Lung (tissue), 12 donors: ENCODE results near the gene PAM. TPM values are rescaled to one million over a fixed set of nuclear protein-coding genes. Genes with fewer than 3 reads are reported as not detected.
A peak's percentile ranks its signal among the peaks of the same experiment; 100 is the strongest.
"Not testable (repeated sequence)": the region's sequence is repeated elsewhere in the genome, so short reads cannot be mapped to it uniquely, and the experiment has no call there.

Experiments
- ATAC-seq: fragments of 200-7000 bp; cut with Tn5 transposase; one replicate; pipeline ENCODE4 v1.9.1; 2020; ENCODE audit warnings: moderate number of reproducible peaks; ENCODE audit not compliant: insufficient read depth, low FRiP score
- DNase-seq, 3 donors: peaks; one replicate each; pipeline ENCODE4 v3.0.0-alpha.2; 2013 to 2017
- H3K27ac ChIP-seq, 2 donors: one replicate each; pipeline ENCODE4 v1.5.1; 2013; ENCODE audit warnings: mild to moderate bottlenecking in 2 of 2, moderate library complexity in 2 of 2, control low read depth in 1 of 2, inconsistent platforms in 1 of 2, low read depth in 1 of 2, low read length in 1 of 2
- H3K27me3 ChIP-seq, 3 donors: one replicate each; pipeline ENCODE4 v1.5.1; 2013; ENCODE audit warnings: low read length in 2 of 3; ENCODE audit not compliant: control insufficient read depth in 3 of 3, insufficient read depth in 3 of 3
- H3K36me3 ChIP-seq, 4 donors: one replicate each; pipeline ENCODE4 v1.5.1; 2013; ENCODE audit warnings: low read length in 4 of 4, mild to moderate bottlenecking in 1 of 4, moderate library complexity in 1 of 4; ENCODE audit not compliant: control insufficient read depth in 4 of 4, insufficient read depth in 4 of 4
- H3K4me1 ChIP-seq, 5 donors: one replicate each; pipeline ENCODE4 v1.5.1; 2013; ENCODE audit warnings: low read length in 5 of 5, mild to moderate bottlenecking in 2 of 5, moderate library complexity in 1 of 5; ENCODE audit not compliant: control insufficient read depth in 5 of 5, insufficient read depth in 5 of 5
- H3K4me3 ChIP-seq: one replicate; pipeline ENCODE4 v1.5.1; 2013; ENCODE audit warnings: mild to moderate bottlenecking, control low read depth, moderate library complexity
- H3K9ac ChIP-seq, 2 donors: one replicate each; pipeline ENCODE4 v1.5.1; 2013; ENCODE audit warnings: low read length in 2 of 2, control low read depth in 1 of 2; ENCODE audit not compliant: insufficient read depth in 1 of 2
- H3K9me3 ChIP-seq, 4 donors: one replicate each; pipeline ENCODE4 v1.5.1; 2013; ENCODE audit warnings: low read length in 3 of 4, mild to moderate bottlenecking in 1 of 4, moderate library complexity in 1 of 4; ENCODE audit not compliant: control insufficient read depth in 4 of 4, insufficient read depth in 3 of 4
- WGBS, 2 donors: extraction: QIAGEN DNeasy Blood & Tissue Kit; methylation state at CpG; one replicate each; pipeline ENCODE4 v1.1.7; 2013; 5-methylcytosine and 5-hydroxymethylcytosine counted together
- polyA plus RNA-seq, 2 donors: library from polyadenylated mRNA; stranded (reverse); fragments of 200-250 nt; gene quantifications; one replicate each; pipeline ENCODE4 v1.2.1, GENCODE V29; 2013
- total RNA-seq, 2 donors: library from RNA; depleted of rRNA in 1 of 2; stranded (reverse); fragments of >200 nt in 1 of 2; gene quantifications; one replicate each; pipeline ENCODE4 v1.2.1, GENCODE V29; 2014 to 2021
- TF ChIP-seq, protein P1 (sequence below): IDR thresholded peaks from 2 replicates; pipeline ENCODE4 v1.5.1; 2012; ENCODE audit warnings: mild to moderate bottlenecking; ENCODE audit errors: control extremely low read depth, extremely low read depth
- donor health status: control.
- donor health status: control.
- donor health status: Bipolar disorder and iron deficiency.
- donor health status: healthy.
- donor health status: DM: yes; HTN: yes; CAD: no.

Gene PAM
- total and polyA plus RNA-seq, 4 donors = 117 to 248 (median 151) TPM

- H3K27ac ChIP-seq = peak overlapping the region in 1 of 2 donors; percentile 9
- peaks cover 1 to 12% (median 9%) of the 10 kb centered on the region in 5 donors for H3K4me1 ChIP-seq
- TF ChIP-seq, protein P1, sequence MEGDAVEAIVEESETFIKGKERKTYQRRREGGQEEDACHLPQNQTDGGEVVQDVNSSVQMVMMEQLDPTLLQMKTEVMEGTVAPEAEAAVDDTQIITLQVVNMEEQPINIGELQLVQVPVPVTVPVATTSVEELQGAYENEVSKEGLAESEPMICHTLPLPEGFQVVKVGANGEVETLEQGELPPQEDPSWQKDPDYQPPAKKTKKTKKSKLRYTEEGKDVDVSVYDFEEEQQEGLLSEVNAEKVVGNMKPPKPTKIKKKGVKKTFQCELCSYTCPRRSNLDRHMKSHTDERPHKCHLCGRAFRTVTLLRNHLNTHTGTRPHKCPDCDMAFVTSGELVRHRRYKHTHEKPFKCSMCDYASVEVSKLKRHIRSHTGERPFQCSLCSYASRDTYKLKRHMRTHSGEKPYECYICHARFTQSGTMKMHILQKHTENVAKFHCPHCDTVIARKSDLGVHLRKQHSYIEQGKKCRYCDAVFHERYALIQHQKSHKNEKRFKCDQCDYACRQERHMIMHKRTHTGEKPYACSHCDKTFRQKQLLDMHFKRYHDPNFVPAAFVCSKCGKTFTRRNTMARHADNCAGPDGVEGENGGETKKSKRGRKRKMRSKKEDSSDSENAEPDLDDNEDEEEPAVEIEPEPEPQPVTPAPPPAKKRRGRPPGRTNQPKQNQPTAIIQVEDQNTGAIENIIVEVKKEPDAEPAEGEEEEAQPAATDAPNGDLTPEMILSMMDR = no peak
- H3K36me3 ChIP-seq = no peaks in the 10 kb centered on the region
- no peaks in the 10 kb centered on the region for H3K9me3 ChIP-seq
- H3K4me3 ChIP-seq = no peak overlapping the region
- H3K9ac ChIP-seq = no peak overlapping the region
- DNase-seq (no peak), ATAC-seq (no peak)
- WGBS, 2 donors = 92 to 94% methylated on average over 3 of the region's 3 CpGs
- H3K27me3 ChIP-seq = no peaks in the 10 kb centered on the region
These were observed 15.7 kb downstream of the PAM start for GRCh38 chr5:102770803-102771202.

DNA sequence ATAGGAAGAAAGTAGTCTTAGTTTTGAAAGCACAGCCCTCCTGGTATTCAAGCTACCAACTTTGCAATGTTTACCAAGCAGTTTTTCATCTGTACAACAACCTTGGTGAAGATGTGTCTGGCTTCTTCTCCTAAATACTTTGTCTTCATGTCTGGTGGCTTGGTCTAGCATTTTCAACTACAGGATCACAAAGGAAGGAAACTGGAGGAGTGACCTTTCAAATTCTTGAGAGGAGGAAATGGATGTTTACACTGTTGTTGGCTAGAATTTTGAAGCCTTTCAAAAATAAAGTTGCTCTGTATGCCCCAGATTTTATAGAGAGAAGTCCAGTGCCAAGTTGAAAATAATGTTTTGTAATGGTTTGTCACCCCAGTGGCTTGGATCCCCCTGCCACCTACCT, 16.3 kb downstream of the PAM start:
- peaks cover 1 to 12% (median 9%) of the 10 kb centered on the region in 5 donors for H3K4me1 ChIP-seq
- peak; percentile 34 for ATAC-seq
- peak overlapping the region in 1 of 2 donors; percentile 23 for H3K27ac ChIP-seq
- H3K27me3 ChIP-seq = no peaks in the 10 kb centered on the region
- H3K4me3 ChIP-seq = no peak overlapping the region
- H3K36me3 ChIP-seq = no peaks in the 10 kb centered on the region
- no peak overlapping the region for H3K9ac ChIP-seq
- no peaks in the 10 kb centered on the region for H3K9me3 ChIP-seq
- TF ChIP-seq, protein P1 = no peak
- DNase-seq = peak in 2 of 3 donors; percentile 25 to 54

DNA sequence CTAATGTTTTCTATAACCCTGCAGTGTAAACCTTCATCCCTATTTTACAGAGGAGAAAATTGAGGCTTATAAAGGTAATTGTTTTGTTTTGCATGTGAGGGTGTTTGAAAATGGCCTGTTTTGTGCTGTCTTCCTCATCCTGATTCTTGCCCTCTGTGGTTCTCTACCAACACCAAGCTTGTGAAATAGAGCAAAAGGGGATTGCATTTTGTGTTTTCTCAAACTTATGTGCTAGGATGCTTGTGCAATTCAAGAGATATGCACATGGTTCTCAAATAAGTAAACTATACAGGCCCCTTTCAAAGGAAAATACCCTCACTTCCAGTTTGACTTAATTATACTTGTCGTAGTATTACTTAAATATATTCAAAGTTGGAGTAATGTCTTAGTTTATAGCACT, 17.2 kb downstream of the PAM start:
- 48 to 79% methylated on average over 1 of the region's 1 CpG for WGBS, 2 donors
- no peaks in the 10 kb centered on the region for H3K27me3 ChIP-seq
- no peak overlapping the region for H3K27ac ChIP-seq
- TF ChIP-seq, protein P1 = no peak
- H3K4me3 ChIP-seq = no peak overlapping the region
- no peak overlapping the region for H3K9ac ChIP-seq
- H3K9me3 ChIP-seq = no peaks in the 10 kb centered on the region
- ATAC-seq (no peak), DNase-seq (no peak)
- H3K36me3 ChIP-seq = no peaks in the 10 kb centered on the region
- H3K4me1 ChIP-seq = peaks cover 1 to 12% (median 9%) of the 10 kb centered on the region in 5 donors

DNA sequence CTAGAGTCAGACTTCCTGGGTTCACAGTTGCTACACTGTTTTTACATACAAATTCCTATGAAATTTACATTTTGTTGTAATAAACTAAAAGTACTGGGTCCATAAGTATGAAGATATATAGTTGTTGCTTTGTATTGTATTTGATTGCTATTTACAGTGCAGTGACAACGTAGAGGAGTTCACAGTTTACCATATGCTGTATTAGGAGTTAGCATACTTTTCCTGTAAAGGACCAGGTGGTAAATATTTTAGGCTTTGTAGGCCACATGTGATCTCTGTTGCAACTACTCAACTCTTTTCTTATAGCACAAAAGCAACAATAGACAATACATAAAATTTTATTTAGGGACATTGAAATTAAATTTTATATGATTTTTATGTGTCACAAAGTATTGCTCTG, 18.0 kb downstream of the PAM start:
- 69 to 77% methylated on average over 1 of the region's 1 CpG for WGBS, 2 donors

GRCh38 chr5:102775756-102776155, 20.7 kb downstream of the PAM start:
- H3K4me3 ChIP-seq, H3K27ac ChIP-seq, ATAC-seq, DNase-seq, H3K9ac ChIP-seq, H3K27me3 ChIP-seq, H3K9me3 ChIP-seq, H3K36me3 ChIP-seq: not testable (repeated sequence)
- peaks cover 1 to 17% (median 9%) of the 10 kb centered on the region in 5 donors for H3K4me1 ChIP-seq

More for the DNA sequence above, 18.0 kb downstream of the PAM start:
- H3K4me3 ChIP-seq = no peak overlapping the region
- no peak overlapping the region for H3K27ac ChIP-seq
- H3K9me3 ChIP-seq = no peaks in the 10 kb centered on the region
- H3K4me1 ChIP-seq = peaks cover 1 to 18% (median 9%) of the 10 kb centered on the region in 5 donors
- DNase-seq = no peak
- no peaks in the 10 kb centered on the region for H3K27me3 ChIP-seq
- no peak for ATAC-seq
- H3K9ac ChIP-seq = no peak overlapping the region
- H3K36me3 ChIP-seq = no peaks in the 10 kb centered on the region
- TF ChIP-seq, protein P1 = no peak
